T-helper 2 cell (primary cell): ENCODE results near the gene MDP1.

Experiments used
- DNase-seq, 5 experiments: peaks; one replicate each; pipeline versions ENCODE4 v3.0.0 to v3.0.0-alpha.2; 2012 to 2022
- total RNA-seq, 2 donors: gene quantifications; one replicate each; lab custom pipeline; 2026; lab: John Stamatoyannopoulos, UW

Gene MDP1
- total RNA-seq, result 0 to 0.13 reads per million in 2 donors

GRCh38 chr14:24215495-24216344 is at the start of gene MDP1:
Gene MDP1, minus strand, starts transcription at chr14:24216066. Its CDS starts 111 bp downstream, at chr14:24215955.
- peak; percentile 63 to 96 (median 84) for DNase-seq

- no peak for DNase-seq
These were observed 48.4 kb upstream of the MDP1 start for GRCh38 chr14:24264298-24264697.

GRCh38 chr14:24263848-24264247 is 48.0 kb upstream of the MDP1 start:
- no peak for DNase-seq

- no peak for DNase-seq
These were observed 47.2 kb upstream of the MDP1 start, which contains the start of gene TGM1 for GRCh38 chr14:24262821-24263733. Gene TGM1, minus strand, starts transcription at chr14:24263177. Its CDS starts 825 bp downstream, at chr14:24262352.

- DNase-seq, result no peak
These were observed 46.1 kb upstream of the MDP1 start for GRCh38 chr14:24261969-24262327.

GRCh38 chr14:24261256-24261968 is 45.5 kb upstream of the MDP1 start:
- no peak for DNase-seq

GRCh38 chr14:24260780-24261157 is 44.9 kb upstream of the MDP1 start:
- no peak for DNase-seq

- no peak for DNase-seq
These were observed 44.3 kb upstream of the MDP1 start for GRCh38 chr14:24260026-24260779.

- DNase-seq, result no peak
These were observed 43.6 kb upstream of the MDP1 start for GRCh38 chr14:24259282-24260025.

GRCh38 chr14:24258548-24259265 is 42.8 kb upstream of the MDP1 start:
- DNase-seq, result no peak

GRCh38 chr14:24258119-24258518 is 42.3 kb upstream of the MDP1 start:
- no peak for DNase-seq

GRCh38 chr14:24256960-24257359 is 41.1 kb upstream of the MDP1 start:
- no peak for DNase-seq

GRCh38 chr14:24255931-24256711 is 40.3 kb upstream of the MDP1 start:
- DNase-seq, result no peak

- no peak for DNase-seq
These were observed 39.6 kb upstream of the MDP1 start for GRCh38 chr14:24255438-24255837.

GRCh38 chr14:24254630-24255392 is 38.9 kb upstream of the MDP1 start:
- DNase-seq, result no peak

- DNase-seq, result no peak
These were observed 38.1 kb upstream of the MDP1 start for GRCh38 chr14:24253936-24254335.

GRCh38 chr14:24252289-24253124 is 36.6 kb upstream of the MDP1 start:
- DNase-seq, result no peak

- no peak for DNase-seq
These were observed 36.0 kb upstream of the MDP1 start for GRCh38 chr14:24251880-24252288.
